ENCODE data around the gene GUCY2D.

DNA sequence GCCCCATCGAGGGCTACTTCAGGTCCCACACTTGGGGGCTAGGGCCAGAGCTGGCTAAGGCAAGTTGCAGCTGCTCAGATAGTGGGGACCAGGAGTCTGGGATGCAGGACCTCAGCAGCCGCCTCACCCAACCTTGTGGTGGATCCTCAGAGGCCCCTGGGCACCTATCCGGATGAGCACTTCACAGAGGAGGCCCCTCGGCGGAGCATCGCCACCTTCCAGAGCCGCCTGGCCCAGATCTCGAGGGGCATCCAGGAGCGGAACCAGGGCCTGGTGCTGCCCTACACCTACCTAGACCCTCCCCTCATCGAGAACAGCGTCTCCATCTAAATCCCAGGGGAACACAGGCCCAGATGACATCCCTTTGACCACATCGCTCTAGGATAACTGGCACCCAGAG is 45.8 kb downstream of the GUCY2D start:
- TF ChIP-seq, protein P1, sequence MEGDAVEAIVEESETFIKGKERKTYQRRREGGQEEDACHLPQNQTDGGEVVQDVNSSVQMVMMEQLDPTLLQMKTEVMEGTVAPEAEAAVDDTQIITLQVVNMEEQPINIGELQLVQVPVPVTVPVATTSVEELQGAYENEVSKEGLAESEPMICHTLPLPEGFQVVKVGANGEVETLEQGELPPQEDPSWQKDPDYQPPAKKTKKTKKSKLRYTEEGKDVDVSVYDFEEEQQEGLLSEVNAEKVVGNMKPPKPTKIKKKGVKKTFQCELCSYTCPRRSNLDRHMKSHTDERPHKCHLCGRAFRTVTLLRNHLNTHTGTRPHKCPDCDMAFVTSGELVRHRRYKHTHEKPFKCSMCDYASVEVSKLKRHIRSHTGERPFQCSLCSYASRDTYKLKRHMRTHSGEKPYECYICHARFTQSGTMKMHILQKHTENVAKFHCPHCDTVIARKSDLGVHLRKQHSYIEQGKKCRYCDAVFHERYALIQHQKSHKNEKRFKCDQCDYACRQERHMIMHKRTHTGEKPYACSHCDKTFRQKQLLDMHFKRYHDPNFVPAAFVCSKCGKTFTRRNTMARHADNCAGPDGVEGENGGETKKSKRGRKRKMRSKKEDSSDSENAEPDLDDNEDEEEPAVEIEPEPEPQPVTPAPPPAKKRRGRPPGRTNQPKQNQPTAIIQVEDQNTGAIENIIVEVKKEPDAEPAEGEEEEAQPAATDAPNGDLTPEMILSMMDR (IDR thresholded peaks at IDR 0.05), result no peak
- no peak for TF ChIP-seq POLR2AphosphoS5 (IDR thresholded peaks at IDR 0.05)

All from suprapubic skin (tissue), 3 donors.